Breast epithelium (tissue), 3 donors: Measurements from ENCODE around the gene SSH2.

Experiments used
- POLR2A ChIP-seq: fragments of 450-650 bp; IDR thresholded peaks from one replicate; pipeline ENCODE4 v1.6.1; 2016; ENCODE audit warnings: antibody characterized with exemption, mild to moderate bottlenecking, moderate library complexity
- POLR2AphosphoS5 ChIP-seq, 3 donors: sonication (generic); formaldehyde crosslinking; IDR thresholded peaks; one replicate each; pipeline ENCODE4 v1.6.1; 2017; ENCODE audit warnings: antibody characterized with exemption in 3 of 3
- TF ChIP-seq, protein P1 (sequence below), 3 donors: fragments of 450-650 bp; IDR thresholded peaks; one replicate each; pipeline ENCODE4 v1.5.1; 2016 to 2017; ENCODE audit warnings: antibody characterized with exemption in 3 of 3, mild to moderate bottlenecking in 3 of 3, moderate library complexity in 3 of 3

DNA sequence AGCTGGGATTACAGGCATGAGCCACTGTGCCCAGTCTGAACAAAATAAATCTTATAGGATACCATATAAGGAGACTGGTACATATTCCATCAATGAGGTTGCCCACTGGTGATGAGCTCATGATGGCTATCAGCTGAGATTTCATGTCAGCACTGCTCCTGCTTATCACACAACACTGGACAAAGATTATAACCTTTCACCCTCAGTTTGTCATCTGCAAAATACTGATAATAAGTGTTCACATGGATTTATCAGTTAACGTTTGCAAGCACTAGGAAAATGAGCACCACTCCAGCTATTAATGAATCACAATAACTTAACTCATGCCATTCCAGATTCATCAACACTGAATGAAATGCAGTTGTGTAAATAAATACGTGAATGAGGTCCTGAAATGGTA is 83.7 kb downstream of the SSH2 start:
- TF ChIP-seq POLR2AphosphoS5 (IDR thresholded peaks at IDR 0.05) (no peak), POLR2A (no peak)
- TF ChIP-seq, protein P1, sequence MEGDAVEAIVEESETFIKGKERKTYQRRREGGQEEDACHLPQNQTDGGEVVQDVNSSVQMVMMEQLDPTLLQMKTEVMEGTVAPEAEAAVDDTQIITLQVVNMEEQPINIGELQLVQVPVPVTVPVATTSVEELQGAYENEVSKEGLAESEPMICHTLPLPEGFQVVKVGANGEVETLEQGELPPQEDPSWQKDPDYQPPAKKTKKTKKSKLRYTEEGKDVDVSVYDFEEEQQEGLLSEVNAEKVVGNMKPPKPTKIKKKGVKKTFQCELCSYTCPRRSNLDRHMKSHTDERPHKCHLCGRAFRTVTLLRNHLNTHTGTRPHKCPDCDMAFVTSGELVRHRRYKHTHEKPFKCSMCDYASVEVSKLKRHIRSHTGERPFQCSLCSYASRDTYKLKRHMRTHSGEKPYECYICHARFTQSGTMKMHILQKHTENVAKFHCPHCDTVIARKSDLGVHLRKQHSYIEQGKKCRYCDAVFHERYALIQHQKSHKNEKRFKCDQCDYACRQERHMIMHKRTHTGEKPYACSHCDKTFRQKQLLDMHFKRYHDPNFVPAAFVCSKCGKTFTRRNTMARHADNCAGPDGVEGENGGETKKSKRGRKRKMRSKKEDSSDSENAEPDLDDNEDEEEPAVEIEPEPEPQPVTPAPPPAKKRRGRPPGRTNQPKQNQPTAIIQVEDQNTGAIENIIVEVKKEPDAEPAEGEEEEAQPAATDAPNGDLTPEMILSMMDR (IDR thresholded peaks at IDR 0.05), result no peak
